ENCODE results near the gene STT3B.

- TF ChIP-seq CTCF (IDR thresholded peaks at IDR 0.05 in 4 of 5, conservative IDR thresholded peaks at IDR 0.05 in 1 of 5), result no peak
- no peak for TF ChIP-seq POLR2A (IDR thresholded peaks at IDR 0.05)
Observed at GRCh38 chr3:31659246-31659645, 126.5 kb downstream of the STT3B start.
